ENCODE measurements around the gene NUDT9.

- no peak for TF ChIP-seq CTCF (IDR thresholded peaks at IDR 0.05)
- TF ChIP-seq ZBTB33 (IDR thresholded peaks at IDR 0.05; ENCODE audit: borderline replicate concordance, low read depth) = no peak
- no peak for TF ChIP-seq RAD21 (IDR thresholded peaks at IDR 0.05; ENCODE audit: low read length)
- no peak for TF ChIP-seq USF2 (IDR thresholded peaks at IDR 0.05; ENCODE audit: borderline replicate concordance, low read depth, low read length)
- TF ChIP-seq REST (IDR thresholded peaks at IDR 0.05; ENCODE audit: low read depth, low read length) = no peak
- TF ChIP-seq TAF1 (IDR thresholded peaks at IDR 0.05; ENCODE audit: borderline replicate concordance, low read depth, low read length) = no peak
- no peak for TF ChIP-seq YY1 (IDR thresholded peaks at IDR 0.05; ENCODE audit: low read depth)
- TF ChIP-seq NFIC (IDR thresholded peaks at IDR 0.05; ENCODE audit: borderline replicate concordance) = no peak
- TF ChIP-seq TCF12 (IDR thresholded peaks at IDR 0.05) = no peak
- TF ChIP-seq POLR2AphosphoS5 (IDR thresholded peaks at IDR 0.05; ENCODE audit: low read depth, low read length) = no peak
- TF ChIP-seq EP300 (IDR thresholded peaks at IDR 0.05; ENCODE audit: borderline replicate concordance in 1 of 2, low read depth in 1 of 2, low read length in 1 of 2) = no peak
Measured at GRCh38 chr4:87410679-87411078, 11.7 kb upstream of the NUDT9 start.

Data from SK-N-SH (cell line).